Endothelial cell of umbilical vein (primary cell): ENCODE measurements around the gene IFNA7.

Experiments used
- EZH2 ChIP-seq: IDR thresholded peaks from 2 replicates; pipeline ENCODE4 v1.6.1; 2012; ENCODE audit warnings: borderline replicate concordance, low read depth, mild to moderate bottlenecking, moderate library complexity, low read length, inconsistent platforms; ENCODE audit not compliant: severe bottlenecking
- POLR2A ChIP-seq: IDR thresholded peaks from 2 replicates; pipeline ENCODE4 v1.6.1; 2012; ENCODE audit warnings: low read depth, mild to moderate bottlenecking, control low read depth, low read length
- POLR2AphosphoS5 ChIP-seq: IDR thresholded peaks from 2 replicates; pipeline ENCODE4 v1.6.1; 2012; ENCODE audit warnings: low read depth, mild to moderate bottlenecking, control low read depth, low read length, moderate library complexity; ENCODE audit not compliant: insufficient read depth
- TF ChIP-seq, protein P1 (sequence below), 2 donors: IDR thresholded peaks; 1 replicate in 1 of 2; 2 replicates in 1 of 2; pipeline ENCODE4 v1.5.1; 2011; ENCODE audit warnings: low read length in 2 of 2, mild to moderate bottlenecking in 2 of 2, moderate library complexity in 2 of 2, control low read depth in 1 of 2, inconsistent platforms in 1 of 2, low read depth in 1 of 2; ENCODE audit not compliant: insufficient read depth in 1 of 2; ENCODE audit errors: extremely low read depth in 1 of 2
- TF ChIP-seq, protein P2 (sequence below): IDR thresholded peaks from 2 replicates; pipeline ENCODE4 v1.6.1; 2011; ENCODE audit not compliant: insufficient read depth, insufficient read length

GRCh38 chr9:21160178-21160577 lies 41.8 kb downstream of the IFNA7 start:
- TF ChIP-seq POLR2AphosphoS5 (no peak), EZH2 (no peak), POLR2A (no peak)
- TF ChIP-seq, protein P1, sequence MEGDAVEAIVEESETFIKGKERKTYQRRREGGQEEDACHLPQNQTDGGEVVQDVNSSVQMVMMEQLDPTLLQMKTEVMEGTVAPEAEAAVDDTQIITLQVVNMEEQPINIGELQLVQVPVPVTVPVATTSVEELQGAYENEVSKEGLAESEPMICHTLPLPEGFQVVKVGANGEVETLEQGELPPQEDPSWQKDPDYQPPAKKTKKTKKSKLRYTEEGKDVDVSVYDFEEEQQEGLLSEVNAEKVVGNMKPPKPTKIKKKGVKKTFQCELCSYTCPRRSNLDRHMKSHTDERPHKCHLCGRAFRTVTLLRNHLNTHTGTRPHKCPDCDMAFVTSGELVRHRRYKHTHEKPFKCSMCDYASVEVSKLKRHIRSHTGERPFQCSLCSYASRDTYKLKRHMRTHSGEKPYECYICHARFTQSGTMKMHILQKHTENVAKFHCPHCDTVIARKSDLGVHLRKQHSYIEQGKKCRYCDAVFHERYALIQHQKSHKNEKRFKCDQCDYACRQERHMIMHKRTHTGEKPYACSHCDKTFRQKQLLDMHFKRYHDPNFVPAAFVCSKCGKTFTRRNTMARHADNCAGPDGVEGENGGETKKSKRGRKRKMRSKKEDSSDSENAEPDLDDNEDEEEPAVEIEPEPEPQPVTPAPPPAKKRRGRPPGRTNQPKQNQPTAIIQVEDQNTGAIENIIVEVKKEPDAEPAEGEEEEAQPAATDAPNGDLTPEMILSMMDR (IDR thresholded peaks at IDR 0.05; ENCODE audit: extremely low read depth in 1 of 2, insufficient read depth in 1 of 2, low read depth in 1 of 2, low read length in 2 of 2), result no peak
- TF ChIP-seq, protein P2, sequence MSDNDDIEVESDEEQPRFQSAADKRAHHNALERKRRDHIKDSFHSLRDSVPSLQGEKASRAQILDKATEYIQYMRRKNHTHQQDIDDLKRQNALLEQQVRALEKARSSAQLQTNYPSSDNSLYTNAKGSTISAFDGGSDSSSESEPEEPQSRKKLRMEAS, result no peak
